SK-N-DZ (cell line): ENCODE results near the gene OVAAL. TPM values are rescaled to one million over a fixed set of nuclear protein-coding genes. Genes with fewer than 3 reads are reported as not detected.

ENCODE experiments used
- DNase-seq: peaks from one replicate; pipeline ENCODE4 v3.0.0-alpha.2; 2015; ENCODE audit warnings: low spot score
- polyA plus RNA-seq, 2 experiments: library from polyadenylated mRNA; depleted of rRNA; stranded (reverse); fragments of >200 nt; gene quantifications; 2 replicates each; pipeline ENCODE4 v1.2.3, GENCODE V29; 2014

Gene OVAAL
- 0.38 and 0.39 TPM in 2 replicates for polyA plus RNA-seq (2014; cell fraction: cytosol; rRNA removed)
- polyA plus RNA-seq (2014; cell fraction: nucleus; rRNA removed): 0.73 and 1.4 TPM in 2 replicates

DNA sequence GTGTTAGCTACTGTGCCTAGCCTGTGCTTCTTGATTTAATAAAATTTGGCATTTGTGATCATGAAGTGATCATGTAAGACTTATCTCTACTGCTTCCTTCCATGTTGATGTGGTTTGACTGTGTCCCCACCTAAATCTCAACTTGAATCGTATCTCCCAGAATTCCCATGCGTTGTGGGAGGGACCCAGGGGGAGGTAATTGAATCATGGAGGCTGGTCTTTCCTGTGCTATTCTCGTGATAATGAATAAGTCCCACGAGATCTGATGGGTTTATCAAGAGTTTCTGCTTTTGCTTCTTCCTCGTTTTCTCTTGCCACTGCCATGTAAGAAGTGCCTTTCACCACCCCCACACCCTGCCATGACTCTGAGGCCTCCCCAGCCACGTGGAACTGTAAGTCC lies at the start of gene OVAAL:
TSS of gene OVAAL (plus strand) at position 301 of the 400 bp plus-strand sequence.
- no peak for DNase-seq

DNA sequence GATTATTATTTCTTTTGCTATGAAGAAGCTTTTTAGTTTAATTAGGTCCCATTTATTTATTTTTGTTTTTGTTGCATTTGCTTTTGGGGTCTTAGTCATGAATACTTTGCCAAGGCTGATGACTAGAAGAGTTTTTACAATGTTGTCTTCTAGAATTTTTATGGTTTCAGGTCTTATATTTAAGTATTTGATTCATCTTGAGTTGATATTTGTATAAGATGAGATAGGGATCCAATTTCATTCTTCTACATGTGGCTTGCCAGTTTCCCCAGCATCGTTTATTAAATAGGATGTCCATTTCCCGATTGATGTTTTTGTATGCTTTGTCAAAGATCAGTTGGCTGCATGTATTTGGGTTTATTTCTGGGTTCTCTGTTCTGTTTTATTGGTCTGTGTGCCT lies 47.9 kb upstream of the OVAAL start:
- no peak for DNase-seq

DNA sequence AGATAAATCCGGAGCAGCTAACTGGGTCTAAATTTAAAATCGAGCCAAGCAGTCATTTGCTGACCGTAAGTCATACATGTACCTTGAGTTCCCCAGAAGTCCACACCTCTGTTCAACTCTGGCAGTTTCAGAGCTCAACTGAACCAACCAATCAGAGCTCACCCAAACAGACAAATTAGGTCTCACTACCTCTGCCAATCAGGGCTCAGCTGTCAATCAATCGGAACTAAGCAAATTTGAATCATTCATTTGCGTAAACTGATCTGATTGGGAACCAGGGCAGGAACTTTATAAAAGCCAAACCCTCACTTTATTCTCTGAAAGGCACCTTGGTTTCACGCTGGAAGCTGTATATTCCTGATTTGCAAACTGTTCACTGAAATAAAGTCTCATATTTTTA lies 45.2 kb upstream of the OVAAL start:
- no peak for DNase-seq

DNA sequence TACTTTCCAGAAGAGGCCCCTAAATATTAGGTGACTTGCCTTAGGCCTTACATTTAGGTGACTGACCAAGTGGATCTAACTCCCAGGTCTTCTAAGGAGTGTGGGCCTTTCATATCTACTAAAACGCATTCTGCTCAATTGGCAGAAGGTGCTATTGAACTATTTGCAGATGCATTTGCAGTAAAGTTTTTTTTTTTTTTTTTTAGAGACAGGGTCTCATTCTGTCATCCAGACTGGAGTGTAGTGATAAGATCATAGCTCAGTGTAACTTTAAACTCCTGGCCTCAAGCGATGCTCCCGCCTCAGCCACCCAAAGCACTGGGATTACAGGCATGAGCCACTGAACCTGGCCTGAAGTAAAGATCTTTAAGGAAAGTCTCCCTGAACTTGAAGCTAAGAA lies 43.4 kb upstream of the OVAAL start:
- DNase-seq: peak; percentile 27

DNA sequence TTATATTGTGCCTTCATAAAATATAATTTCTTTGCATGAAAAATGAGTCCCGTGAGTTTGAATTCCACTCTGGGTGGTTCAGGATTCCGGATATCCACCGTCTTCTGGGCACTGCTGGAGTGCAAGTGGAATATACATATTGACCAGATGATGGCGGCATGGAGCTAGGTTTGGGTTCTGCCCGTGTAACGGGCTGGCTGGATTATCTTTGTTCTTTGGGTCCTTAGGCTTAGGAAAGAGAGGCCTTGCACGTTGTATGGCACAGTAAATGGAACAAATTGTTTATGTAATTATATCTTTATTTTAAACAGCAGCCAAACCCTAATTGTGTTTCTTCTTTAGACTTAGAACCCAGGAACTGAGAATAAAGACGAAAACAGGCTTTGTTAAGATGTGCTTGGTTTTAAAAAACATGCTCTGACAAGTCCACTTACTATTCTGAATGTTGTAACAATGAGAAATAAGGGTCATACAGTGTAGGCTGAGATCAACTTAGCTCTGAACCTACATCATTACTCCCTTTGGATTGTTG lies 42.8 kb upstream of the OVAAL start:
- peak; percentile 80 for DNase-seq

DNA sequence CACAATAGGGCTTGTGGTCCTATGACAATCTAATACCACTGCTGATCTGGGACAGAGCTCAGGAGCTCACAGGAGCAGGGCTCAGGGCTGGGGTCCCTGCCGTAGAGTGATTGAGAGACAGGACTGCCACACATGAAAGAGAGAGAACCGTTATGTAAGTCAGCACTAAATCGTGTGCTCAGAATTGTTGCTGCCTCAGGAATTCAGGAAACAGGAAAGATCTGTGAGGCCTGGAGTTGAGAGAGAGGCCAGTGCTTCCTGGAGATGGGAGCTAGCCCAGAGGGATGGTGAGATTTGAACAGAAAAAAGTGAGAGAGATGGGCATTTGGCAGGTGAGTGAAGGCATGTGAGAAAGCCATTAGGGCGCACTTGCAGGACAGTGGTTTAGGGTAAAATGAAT lies 38.9 kb upstream of the OVAAL start:
- DNase-seq: no peak

DNA sequence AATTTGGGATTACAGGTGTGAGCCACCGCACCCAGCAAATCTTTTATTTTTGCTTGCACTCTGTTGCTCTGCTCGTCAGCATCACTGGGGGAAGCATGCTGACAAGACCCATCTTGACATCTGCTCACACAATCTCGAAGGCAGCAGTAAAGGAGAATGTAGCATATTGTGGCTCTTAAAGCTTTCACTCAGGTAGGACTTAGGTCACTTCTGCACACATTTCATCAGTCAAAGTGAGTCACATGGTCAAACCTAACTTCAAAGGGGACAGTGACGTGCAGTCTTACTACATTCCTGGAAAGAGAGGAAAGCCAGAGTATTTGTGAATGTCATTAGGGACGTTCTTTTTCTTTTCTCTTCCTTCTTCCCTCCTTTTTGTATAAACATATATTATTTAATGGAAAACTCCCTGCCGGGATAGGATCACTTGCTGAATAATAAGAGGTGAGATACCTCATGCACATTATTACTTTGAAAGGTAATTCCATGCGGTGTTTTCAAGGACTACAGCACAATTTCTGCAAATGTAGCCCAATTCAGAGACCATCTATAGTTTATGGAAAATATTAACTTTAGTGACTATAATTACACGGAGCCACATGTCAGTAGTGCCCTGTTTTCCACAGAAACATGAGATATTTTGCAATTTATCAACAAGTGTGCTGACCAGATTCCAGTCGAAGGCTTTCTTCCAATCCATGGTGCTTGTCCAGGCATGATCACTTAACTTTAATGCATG lies 37.1 kb upstream of the OVAAL start:
- DNase-seq: no peak

DNA sequence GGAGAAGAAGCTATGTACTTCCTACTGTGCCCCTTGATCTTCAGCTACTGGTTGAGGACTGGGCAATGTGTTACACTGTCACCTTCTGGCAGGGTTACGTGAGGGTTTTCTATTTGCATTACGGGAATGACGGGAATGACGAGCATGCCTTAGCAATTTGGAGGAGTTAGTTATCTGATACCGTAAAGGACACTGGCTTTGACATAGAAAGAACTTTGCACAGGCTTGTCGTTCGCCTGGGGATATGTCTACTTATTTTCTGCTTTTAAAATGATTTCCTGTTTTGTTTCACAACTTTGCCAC lies 36.6 kb upstream of the OVAAL start:
- DNase-seq: no peak

DNA sequence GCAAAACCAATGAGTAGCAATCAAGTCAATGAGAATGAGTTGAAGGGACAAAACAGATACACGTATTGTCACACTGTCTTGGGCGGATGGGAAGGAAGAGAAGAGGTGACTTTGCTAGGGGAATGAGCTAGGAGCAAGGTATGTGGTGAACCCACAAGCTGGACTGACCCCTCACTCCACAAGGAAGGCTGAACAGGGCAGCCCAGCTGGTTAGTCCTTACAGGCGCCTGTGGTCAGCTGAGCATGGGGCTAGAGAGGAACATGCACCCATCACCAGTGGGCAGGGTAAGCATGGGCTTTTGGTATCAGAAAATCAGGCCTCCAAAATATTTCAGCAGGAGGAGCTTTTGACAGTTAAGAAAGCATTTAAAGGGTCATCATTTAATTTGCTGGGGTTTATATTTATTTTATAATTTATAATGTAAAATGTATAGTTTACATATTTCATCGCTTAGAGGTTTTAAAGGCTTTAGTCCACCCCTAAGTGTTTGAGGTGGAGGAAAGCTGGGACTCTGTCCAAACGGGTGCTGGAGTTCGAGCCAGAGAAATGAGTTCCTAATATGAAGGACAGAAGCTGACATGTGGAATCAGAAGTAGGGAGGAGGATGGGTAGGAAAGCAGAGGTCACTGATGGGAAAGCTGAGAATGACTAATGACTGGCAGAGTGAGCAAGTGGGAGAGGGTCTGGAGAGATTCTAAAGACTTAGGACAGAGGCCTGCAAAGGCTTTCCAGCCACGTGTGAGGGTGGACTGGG lies 34.4 kb upstream of the OVAAL start:
- DNase-seq: no peak

DNA sequence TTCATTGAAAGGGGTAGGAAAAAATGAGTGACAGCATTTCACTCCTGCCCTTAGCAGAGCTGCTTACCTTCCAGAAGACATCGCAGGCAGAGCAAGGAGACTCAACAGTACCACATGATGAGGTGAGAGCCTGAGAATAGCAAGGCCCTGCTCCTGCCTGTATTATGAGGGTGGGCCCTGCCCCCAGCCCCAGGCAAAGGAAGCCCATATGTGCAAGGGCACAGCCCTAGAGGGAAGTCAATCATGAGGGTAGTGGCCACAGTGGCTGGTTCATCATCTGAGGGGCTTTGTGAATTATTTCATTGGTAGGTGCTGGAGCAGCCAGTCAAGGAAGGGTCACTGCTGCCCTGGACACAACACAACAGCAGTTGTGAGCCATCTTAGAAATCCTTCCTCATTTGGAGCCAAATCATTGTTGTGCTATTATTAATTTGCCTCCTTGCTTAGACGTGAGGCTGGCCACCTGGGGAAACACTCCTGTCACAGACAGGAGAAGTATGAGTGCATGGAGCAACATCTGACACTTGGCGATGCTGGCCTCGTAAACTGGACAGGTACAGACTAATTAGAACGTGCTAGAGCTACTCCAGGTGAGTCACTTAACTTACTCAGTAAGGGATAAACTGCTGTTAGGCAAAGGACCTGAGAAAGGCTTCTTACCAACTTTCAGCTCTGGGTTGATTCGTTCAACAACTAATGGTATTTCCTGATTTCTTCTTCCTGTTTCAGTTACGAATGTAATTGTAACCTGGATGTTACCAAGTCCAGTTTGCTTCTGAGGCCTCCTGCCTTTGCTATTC lies 33.6 kb upstream of the OVAAL start:
- DNase-seq: no peak

DNA sequence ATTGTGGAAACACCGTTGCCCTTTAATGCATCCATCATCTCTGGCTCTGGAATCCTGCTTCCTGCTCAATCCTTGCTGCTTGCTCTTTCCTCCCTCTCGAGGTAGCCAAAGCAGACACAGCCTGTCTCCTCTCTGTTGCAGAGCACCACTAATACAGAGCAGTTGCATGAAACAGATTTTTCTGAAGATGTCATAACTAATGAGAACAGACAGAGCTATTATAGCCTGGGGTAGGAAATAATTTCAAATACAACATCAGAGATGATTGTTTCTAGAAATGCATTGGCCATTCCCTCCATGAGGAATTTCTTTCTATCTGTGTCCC lies 33.1 kb upstream of the OVAAL start:
- peak; percentile 15 for DNase-seq

DNA sequence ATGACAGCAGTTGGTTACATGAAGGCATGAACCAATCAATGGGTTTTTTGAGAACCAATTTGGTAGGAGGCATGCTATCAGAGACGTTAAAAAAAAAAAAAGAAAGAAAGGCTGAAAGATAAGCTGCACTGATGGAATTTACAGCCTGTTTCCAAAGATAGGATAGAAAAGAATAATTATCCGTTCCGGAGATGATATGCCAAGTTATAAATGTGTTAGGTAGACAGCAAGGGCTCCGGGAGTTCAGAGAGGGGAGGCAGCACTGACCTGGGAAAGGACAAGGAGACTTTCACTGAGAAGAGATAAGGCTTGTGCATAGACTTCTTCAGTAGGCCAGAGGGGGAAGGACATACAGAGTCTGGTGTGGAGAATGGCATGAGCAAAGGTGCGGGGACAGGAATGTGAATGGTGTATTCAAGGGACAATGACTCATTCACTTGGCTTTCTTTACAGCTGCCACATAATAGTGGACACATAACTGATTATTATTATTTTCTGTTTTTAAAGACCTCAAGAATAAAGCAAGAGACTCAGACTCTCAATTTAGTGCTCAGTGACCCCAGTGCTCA lies 31.6 kb upstream of the OVAAL start:
- DNase-seq: no peak

DNA sequence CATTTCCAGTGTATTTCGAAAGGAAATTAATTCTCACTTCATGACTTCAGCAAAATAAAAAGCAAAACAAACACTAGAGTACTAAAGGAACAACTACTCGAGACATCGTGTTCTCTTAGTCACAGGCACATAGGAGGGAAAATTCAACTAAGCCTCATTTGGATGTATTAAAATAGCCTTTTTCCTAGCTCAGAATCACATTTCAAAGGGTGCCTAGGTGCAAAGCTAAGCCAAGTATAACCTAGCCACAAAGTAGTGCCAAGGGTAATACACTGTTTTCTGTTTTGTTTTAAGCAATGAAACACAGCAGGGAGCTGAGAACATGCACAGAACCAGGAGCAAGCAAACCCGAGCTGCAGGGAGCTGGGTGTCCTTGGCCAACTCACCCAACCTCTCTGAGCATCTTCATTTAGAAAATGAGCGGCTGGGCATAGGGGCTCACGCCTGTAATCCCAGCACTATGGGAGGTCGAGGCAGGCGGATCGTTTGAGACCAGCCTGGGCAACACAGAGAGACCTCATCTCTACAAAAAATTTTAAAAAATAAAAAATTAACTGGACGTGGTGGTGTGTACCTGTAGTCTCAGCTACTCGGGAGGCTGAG lies 29.8 kb upstream of the OVAAL start:
- DNase-seq: no peak

DNA sequence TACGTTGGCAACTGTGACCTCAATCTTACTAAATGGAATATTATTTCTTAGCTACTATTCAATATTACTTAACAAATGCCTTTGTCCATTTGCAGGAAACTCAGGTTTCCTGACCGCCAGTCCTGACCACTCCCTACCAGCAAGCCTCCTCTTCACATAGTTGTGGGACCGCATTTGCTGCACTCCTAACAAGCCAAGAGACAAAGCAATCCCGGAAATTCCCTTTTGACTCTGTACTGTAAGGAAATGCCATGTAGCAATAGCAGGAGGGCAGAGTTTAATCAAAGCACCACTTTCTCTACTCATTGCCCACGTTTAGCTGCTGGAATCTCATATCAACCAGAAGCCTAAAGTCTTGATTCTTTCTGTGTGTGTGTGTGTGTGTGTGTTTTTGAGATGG lies 28.3 kb upstream of the OVAAL start:
- no peak for DNase-seq

DNA sequence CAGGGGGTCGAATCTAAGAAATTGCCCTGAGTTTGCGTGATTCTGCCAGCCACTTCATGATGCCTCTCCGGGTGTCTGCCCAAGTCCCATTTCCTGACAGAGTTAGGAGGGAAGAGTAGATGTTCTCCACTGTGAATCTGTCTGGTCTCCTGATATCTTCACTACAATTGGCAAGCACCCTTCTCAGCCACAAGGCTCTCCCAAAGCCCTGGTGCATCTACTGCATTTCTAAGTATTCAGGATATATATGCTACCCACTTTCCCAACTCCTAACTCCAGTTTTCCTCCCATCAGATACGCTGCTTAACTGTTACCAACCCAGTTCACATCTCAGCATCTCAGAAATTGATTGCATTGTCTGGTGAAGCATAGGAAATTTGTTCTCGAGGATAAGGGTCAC lies 25.9 kb upstream of the OVAAL start:
- DNase-seq: no peak

DNA sequence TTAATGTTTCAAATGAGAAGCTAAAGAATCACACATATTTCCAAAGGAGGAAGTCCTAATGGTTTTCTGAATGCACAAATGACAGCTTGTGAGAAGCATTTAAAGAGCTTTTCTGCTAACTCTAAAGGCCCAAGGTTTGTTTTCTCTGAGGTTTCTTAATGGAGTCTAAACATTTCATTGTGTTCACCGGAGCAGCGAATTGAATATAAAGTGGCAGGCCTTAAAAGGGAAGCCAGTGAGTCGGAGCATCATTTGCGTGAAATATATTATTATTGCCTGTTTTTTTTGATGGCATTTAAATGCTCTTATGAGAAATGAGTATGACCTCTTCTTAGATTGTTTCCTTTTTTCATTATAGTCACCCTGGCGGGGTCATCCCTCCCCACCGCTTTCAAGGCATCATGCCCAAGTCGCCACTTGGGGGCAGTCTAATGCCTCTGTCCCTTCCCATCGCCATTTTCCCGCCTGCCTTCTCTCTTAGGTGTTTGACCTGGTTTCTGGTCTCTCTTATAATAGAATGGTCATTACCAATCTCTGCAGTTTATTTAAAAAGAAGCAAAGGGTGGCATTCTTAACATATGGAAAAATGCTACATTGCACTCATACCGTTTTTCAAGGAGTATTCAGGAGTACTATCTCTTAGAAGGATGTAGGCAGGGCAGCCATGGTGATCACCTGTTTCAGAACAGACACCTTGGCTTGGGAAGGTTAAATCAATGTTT lies 25.3 kb upstream of the OVAAL start:
- peak; percentile 51 for DNase-seq

DNA sequence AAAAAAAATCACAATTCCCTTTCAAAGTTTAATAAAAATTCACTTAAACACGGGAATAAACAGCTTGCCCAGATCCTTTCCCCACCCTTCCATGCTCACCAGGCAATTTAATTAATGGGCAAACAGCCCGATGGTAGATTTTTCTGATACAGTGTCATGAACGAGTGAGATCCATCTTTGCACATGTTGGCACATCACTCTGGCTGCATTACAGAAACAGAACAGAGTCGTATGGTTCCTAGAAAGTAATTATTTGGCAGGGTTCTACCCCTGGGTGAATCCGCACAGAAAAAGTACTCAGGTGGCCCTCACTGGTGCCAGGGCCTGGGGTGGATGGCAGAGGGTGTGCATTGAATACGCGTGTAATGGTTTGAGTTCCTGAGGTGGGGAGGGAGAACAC lies 24.6 kb upstream of the OVAAL start:
- no peak for DNase-seq

DNA sequence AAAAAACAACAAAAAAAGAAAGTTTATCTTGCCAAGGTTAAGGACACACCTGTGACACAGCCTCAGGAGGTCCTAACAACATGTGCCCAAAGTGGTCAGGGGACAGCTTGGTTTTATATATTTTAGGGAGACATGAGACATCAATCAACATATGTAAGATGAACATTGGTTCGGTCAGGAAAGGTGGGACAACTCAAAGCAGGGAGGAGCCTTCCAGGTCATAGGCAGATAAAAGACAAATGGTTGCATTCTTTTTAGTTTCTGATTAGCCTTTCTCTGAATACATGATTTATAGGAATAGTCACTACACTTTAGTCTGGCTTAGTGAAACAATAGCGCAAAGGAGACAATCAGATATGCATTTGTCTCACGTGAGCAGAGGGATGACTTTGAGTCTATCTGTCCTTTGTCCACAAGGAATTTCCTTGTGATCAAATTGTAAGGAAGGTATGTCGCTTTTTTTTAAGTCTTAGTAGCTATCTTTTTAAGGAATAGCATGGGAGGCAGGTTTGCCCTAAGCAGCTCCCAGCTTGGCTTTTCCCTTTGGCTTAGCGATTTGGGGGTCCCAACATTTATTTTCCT lies 23.3 kb upstream of the OVAAL start:
- no peak for DNase-seq

DNA sequence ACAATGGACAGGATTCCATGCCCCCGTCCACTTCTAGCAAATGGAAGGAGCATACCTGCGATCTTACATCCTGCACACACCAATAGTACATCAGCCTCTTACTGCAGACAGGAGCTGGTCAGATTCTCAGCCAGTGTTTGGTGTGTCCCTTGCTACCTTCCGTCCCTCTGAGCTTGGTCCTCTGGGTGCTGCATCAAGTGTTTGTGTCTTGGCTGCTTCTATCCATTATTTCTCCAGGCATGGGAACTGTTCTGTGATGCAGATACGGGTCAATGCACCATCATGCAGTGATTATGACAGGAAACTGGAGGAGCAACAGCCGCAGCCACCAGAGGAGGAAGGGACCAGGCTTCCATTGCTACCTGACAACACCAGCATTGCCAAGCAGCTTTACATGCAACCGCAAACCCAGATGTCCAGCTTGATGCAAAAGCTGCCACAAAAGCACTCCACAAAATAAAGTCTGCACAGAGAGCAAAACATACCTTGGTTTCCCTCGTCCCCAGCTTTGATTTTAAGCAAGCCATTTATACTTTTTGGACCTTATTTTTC lies 21.9 kb upstream of the OVAAL start:
- DNase-seq: no peak

DNA sequence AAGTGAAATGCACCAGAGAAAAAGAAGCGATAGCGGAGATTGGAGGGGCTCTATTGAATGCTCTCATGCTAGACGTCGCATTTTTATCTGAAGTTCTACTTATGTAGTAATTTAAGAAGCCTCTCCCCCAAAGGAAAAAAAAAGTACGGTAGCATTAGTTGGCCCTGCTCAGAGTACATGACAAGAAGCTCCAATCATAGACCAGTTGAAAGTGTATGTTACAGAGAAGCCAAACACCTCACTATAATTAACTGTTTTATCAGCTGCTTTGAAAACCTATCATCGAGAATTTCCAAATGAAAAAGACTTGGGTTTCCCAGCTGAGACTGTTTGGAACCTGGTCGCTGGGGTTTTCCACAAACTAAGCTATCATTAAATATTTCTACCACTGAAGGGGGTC lies 19.6 kb upstream of the OVAAL start:
- no peak for DNase-seq
